IMR-90 (cell line): ENCODE measurements around the gene NGEF. TPM values are rescaled to one million over a fixed set of nuclear protein-coding genes. Genes with fewer than 3 reads are reported as not detected.

ENCODE experiments used
- ATAC-seq: fragments of 200-7000 bp; cut with Tn5 transposase; 2 replicates; pipeline ENCODE4 v1.9.1; 2020; ENCODE audit warnings: low read depth, mild to moderate bottlenecking, moderate library complexity
- BruUV-seq: library from RNA; stranded (reverse); fragments of 400-500 nt; replicated peaks from 2 replicates; lab custom pipeline; 2021; lab: Mats Ljungman, UMichigan
- CTCF ChIA-PET: fragments of 300-600 bp; formaldehyde crosslinking; extraction: SDS; loops from one replicate; lab custom pipeline; 2021; ENCODE audit warnings: antibody characterized with exemption; lab: Yijun Ruan, JAX
- POLR2A ChIA-PET: fragments of 300-600 bp; sonication (Branson Sonifier 250); formaldehyde crosslinking; loops from one replicate; lab custom pipeline; 2022; ENCODE audit warnings: antibody characterized with exemption; ENCODE audit not compliant: unreplicated experiment; lab: Charles Lee
- DNase-seq: peaks from one replicate; pipeline ENCODE4 v3.0.0; 2013
- H2AFZ ChIP-seq: replicated peaks from 2 replicates; pipeline ENCODE3; 2013; ENCODE audit warnings: low read length, mild to moderate bottlenecking; ENCODE audit not compliant: poor library complexity
- H2AK5ac ChIP-seq: 2 replicates; pipeline ENCODE4 v1.6.1; 2013; ENCODE audit warnings: low read depth, low read length, inconsistent platforms
- H2AK9ac ChIP-seq: replicated peaks from 2 replicates; pipeline ENCODE3; 2013; ENCODE audit warnings: mild to moderate bottlenecking, low read depth, low read length, moderate library complexity; ENCODE audit not compliant: poor library complexity
- H2BK120ac ChIP-seq: 2 replicates; pipeline ENCODE4 v1.6.1; 2013; ENCODE audit warnings: low read depth, low read length, inconsistent platforms
- H2BK15ac ChIP-seq: 3 replicates; pipeline ENCODE4 v1.6.1; 2013; ENCODE audit warnings: low read depth, low read length, inconsistent platforms
- H2BK20ac ChIP-seq: 2 replicates; pipeline ENCODE4 v1.6.1; 2013; ENCODE audit warnings: low read depth, mild to moderate bottlenecking, inconsistent platforms, low read length, moderate library complexity
- H2BK5ac ChIP-seq: 2 replicates; pipeline ENCODE4 v1.6.1; 2013; ENCODE audit warnings: mild to moderate bottlenecking, low read depth, low read length, inconsistent platforms; ENCODE audit not compliant: poor library complexity, severe bottlenecking
- H3K14ac ChIP-seq: replicated peaks from 2 replicates; pipeline ENCODE4 v1.6.1; 2013; ENCODE audit warnings: low read depth, low read length, inconsistent platforms
- H3K18ac ChIP-seq: 2 replicates; pipeline ENCODE4 v1.6.1; 2013; ENCODE audit warnings: low read depth, low read length, control low read depth
- H3K23ac ChIP-seq: 2 replicates; pipeline ENCODE4 v1.6.1; 2013; ENCODE audit warnings: low read depth, low read length, inconsistent platforms
- H3K27ac ChIP-seq: 2 replicates; pipeline ENCODE4 v1.5.1; 2013; ENCODE audit warnings: mild to moderate bottlenecking, control low read depth, low read length; ENCODE audit not compliant: insufficient read depth
- H3K27me3 ChIP-seq: 2 replicates; pipeline ENCODE4 v1.6.1; 2013; ENCODE audit warnings: low read length; ENCODE audit not compliant: control insufficient read depth, insufficient read depth
- H3K36me3 ChIP-seq: 2 replicates; pipeline ENCODE4 v1.6.1; 2013; ENCODE audit warnings: low read length, mixed read lengths; ENCODE audit not compliant: control insufficient read depth, insufficient read depth
- H3K4ac ChIP-seq: 2 replicates; pipeline ENCODE4 v1.6.1; 2013; ENCODE audit warnings: low read depth, low read length, inconsistent platforms
- H3K4me1 ChIP-seq: 2 replicates; pipeline ENCODE4 v1.6.1; 2013; ENCODE audit warnings: low read length, mixed read lengths; ENCODE audit not compliant: control insufficient read depth, insufficient read depth
- H3K4me2 ChIP-seq: 2 replicates; pipeline ENCODE4 v1.6.1; 2013; ENCODE audit warnings: low read depth, mild to moderate bottlenecking, control low read depth, low read length, moderate library complexity
- H3K4me3 ChIP-seq: 2 replicates; pipeline ENCODE4 v1.5.1; 2013; ENCODE audit warnings: low read depth, mild to moderate bottlenecking, control low read depth, low read length, moderate library complexity; ENCODE audit not compliant: insufficient read depth
- H3K56ac ChIP-seq: 2 replicates; pipeline ENCODE4 v1.6.1; 2013; ENCODE audit warnings: low read length, inconsistent platforms; ENCODE audit not compliant: insufficient read depth; ENCODE audit errors: extremely low read depth
- H3K79me1 ChIP-seq, 2 experiments: 2 replicates each; pipeline ENCODE4 v1.6.1; 2013; ENCODE audit warnings: low read length in 2 of 2, inconsistent platforms in 1 of 2, low read depth in 1 of 2
- H3K9ac ChIP-seq: 2 replicates; pipeline ENCODE4 v1.6.1; 2013; ENCODE audit warnings: low read depth, low read length, control low read depth
- H3K9me1 ChIP-seq: 2 replicates; pipeline ENCODE4 v1.6.1; 2013; ENCODE audit warnings: low read length, inconsistent platforms; ENCODE audit not compliant: insufficient read depth
- H3K9me3 ChIP-seq: 2 replicates; pipeline ENCODE4 v1.6.1; 2013; ENCODE audit warnings: low read length; ENCODE audit not compliant: control insufficient read depth, insufficient read depth
- H4K20me1 ChIP-seq: 2 replicates; pipeline ENCODE4 v1.6.1; 2013; ENCODE audit warnings: low read length, inconsistent platforms; ENCODE audit not compliant: insufficient read depth
- H4K5ac ChIP-seq: 2 replicates; pipeline ENCODE4 v1.6.1; 2013; ENCODE audit warnings: mild to moderate bottlenecking, low read depth, low read length, control low read depth
- H4K8ac ChIP-seq, 2 experiments: 2 replicates each; pipeline ENCODE4 v1.6.1; 2013; ENCODE audit warnings: low read depth in 2 of 2, low read length in 2 of 2, control low read depth in 1 of 2, inconsistent platforms in 1 of 2
- H4K91ac ChIP-seq: 2 replicates; pipeline ENCODE4 v1.6.1; 2013; ENCODE audit warnings: low read depth, low read length, inconsistent platforms; ENCODE audit not compliant: insufficient read depth
- CTCF ChIP-seq: conservative IDR thresholded peaks from 2 replicates; pipeline ENCODE4 v1.5.1; 2012; ENCODE audit warnings: mild to moderate bottlenecking, low read depth, low read length, improper control_type of control experiment
- ELK1 ChIP-seq: fragments of 150-350 bp; IDR thresholded peaks from 2 replicates; pipeline ENCODE4 v1.6.1; 2016; ENCODE audit warnings: low read depth, mild to moderate bottlenecking, low read length, moderate library complexity, borderline replicate concordance
- MAFK ChIP-seq: IDR thresholded peaks from 2 replicates; pipeline ENCODE4 v1.6.1; 2012; ENCODE audit warnings: low read depth, low read length, improper control_type of control experiment
- MAZ ChIP-seq: IDR thresholded peaks from 2 replicates; pipeline ENCODE4 v1.6.1; 2012; ENCODE audit warnings: low read depth, mild to moderate bottlenecking, low read length, improper control_type of control experiment, moderate library complexity, borderline replicate concordance
- NFE2L2 ChIP-seq: fragments of 150-350 bp; IDR thresholded peaks from 2 replicates; pipeline ENCODE4 v1.6.1; 2016; ENCODE audit warnings: low read depth, mild to moderate bottlenecking, low read length
- WGBS, 2 experiments: methylation state at CpG; one replicate each; pipeline versions ENCODE4 v1.1.5 to v1.1.7; 2013; ENCODE audit warnings: missing lambda C conversion rate in 2 of 2; ENCODE audit not compliant: insufficient read length in 1 of 2; ENCODE audit errors: extremely low coverage in 2 of 2; 5-methylcytosine and 5-hydroxymethylcytosine counted together
- dilution Hi-C: fragments of 300-500 bp; cut with HindIII; formaldehyde crosslinking; loops from one replicate; pipeline ENCODE4 v1.14.3; 2018; ENCODE audit warnings: low sequenced_read_pairs; ENCODE audit not compliant: unreplicated experiment
- in situ Hi-C: fragments of 300-500 bp; cut with MboI; formaldehyde crosslinking; loops from 3 replicates; pipeline ENCODE4 v1.14.3; 2019; ENCODE audit warnings: low sequenced_read_pairs, inconsistent platforms, mixed read lengths
- intact Hi-C: fragments of 100-400 bp; cut with micrococcal nuclease; formaldehyde crosslinking; loops from 2 replicates; pipeline ENCODE4 v1.10.0; 2022
- polyA plus RNA-seq, 3 experiments: library from polyadenylated mRNA; depleted of rRNA; stranded (reverse); fragments of >200 nt; gene quantifications; 2 replicates each; pipeline ENCODE4 v1.2.3, GENCODE V29; 2012; ENCODE audit warnings: low replicate concordance in 1 of 3
- total RNA-seq: library from RNA; depleted of rRNA; stranded (reverse); fragments of >200 nt; gene quantifications from 2 replicates; pipeline ENCODE4 v1.2.3, GENCODE V29; 2012

The NGEF gene
- total and polyA plus RNA-seq, 2 of the 4 experiments (the other 2 are of a cell fraction) = 1.1 to 1.7 TPM

GRCh38 chr2:233060501-233060979 lies 47.5 kb upstream of the NGEF start:
- no peak overlapping the region for H3K14ac ChIP-seq
- TF ChIP-seq ELK1 = no peak
- no peak for TF ChIP-seq CTCF
- no peak for TF ChIP-seq MAFK
- no peak for TF ChIP-seq MAZ
- TF ChIP-seq NFE2L2 = no peak
- DNase-seq = no peak
- H3K4me3 ChIP-seq = no peak overlapping the region
- H3K36me3 ChIP-seq = no peaks in the 10 kb centered on the region
- H2AK9ac ChIP-seq = no peak overlapping the region
- intact Hi-C loops = no loop called here
- H3K23ac ChIP-seq = no peak overlapping the region
- dilution Hi-C loops = no loop called here
- H4K5ac ChIP-seq = no peak overlapping the region
- no peak overlapping the region for H2BK15ac ChIP-seq
- WGBS, 2 experiments = no CpG with 5 or more reads among the region's 13 CpGs
- ATAC-seq = no peak
- ChIA-PET POLR2A (no interaction called here), CTCF (no interaction called here)
- H3K27me3 ChIP-seq = no peaks in the 10 kb centered on the region; the same call in 1 of the 2 replicates
- in situ Hi-C loops = no loop called here
- H3K9ac ChIP-seq = no peak overlapping the region
- H3K4me1 ChIP-seq = peaks cover 4% of the 10 kb centered on the region; the same call in 1 of the 2 replicates
- H3K4ac ChIP-seq = no peak overlapping the region
- no peak overlapping the region for H3K4me2 ChIP-seq
- H4K8ac ChIP-seq = no peak overlapping the region
- H3K9me3 ChIP-seq = no peaks in the 10 kb centered on the region
- H4K20me1 ChIP-seq = no peaks in the 10 kb centered on the region
- H2AFZ ChIP-seq = peak overlapping the region; percentile 21
- H3K27ac ChIP-seq = no peak overlapping the region
- no peak overlapping the region for H2AK5ac ChIP-seq
- no peak overlapping the region for H2BK5ac ChIP-seq
- no peak overlapping the region for H3K56ac ChIP-seq
- no TSS peak for BruUV-seq
- no peak overlapping the region for H2BK120ac ChIP-seq
- H2BK20ac ChIP-seq = no peak overlapping the region
- no peak overlapping the region for H3K18ac ChIP-seq
- no peaks in the 10 kb centered on the region for H3K79me1 ChIP-seq
- H3K9me1 ChIP-seq = no peaks in the 10 kb centered on the region
- H4K91ac ChIP-seq = no peak overlapping the region
